8988T (cell line): ENCODE results near the gene HAP1.
A peak's percentile ranks its signal among the peaks of the same experiment; 100 is the strongest.

Experiments
- DNase-seq: peaks from one replicate; pipeline ENCODE4 v3.0.0; 2011

HAP1 gene

DNA sequence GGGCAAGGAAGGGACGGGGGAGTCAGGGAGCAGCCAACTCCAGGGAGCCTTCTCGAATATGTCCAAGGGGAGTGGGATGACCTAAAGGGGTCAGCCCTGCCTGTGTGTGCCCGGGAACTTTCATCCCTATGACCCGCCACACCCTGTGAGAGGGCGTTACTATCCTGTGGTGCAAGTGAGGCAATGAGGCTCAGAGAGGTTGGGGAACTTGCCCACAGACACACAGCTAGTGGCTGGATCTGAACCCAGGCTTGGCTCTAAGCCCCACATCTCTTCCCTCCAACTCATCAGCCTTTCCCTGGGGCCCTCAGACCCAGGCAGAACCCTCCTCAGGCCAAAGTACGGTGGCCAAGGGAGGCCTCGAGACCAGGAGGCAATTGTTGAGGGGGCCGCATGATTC, 28.9 kb upstream of the HAP1 start:
- DNase-seq = no peak

DNA sequence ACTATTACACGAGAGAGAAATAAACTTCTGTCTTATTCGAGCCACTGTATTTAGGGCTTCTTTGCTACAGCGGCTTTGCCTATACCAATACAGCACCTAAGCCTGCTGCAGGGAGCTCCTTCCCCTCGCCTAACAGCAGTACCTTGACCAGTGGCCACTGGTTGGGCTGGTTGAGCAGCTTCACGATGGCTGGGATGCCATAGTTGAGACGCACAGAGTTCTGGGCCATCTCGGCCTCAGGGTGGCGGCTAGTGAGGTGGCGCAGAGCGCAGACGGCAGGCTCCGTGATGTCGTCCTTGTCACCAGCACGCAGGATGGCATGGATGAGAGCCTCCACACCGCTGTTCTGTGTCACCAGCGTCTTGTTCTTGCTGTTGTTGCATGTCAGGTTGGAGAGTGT, 28.4 kb upstream of the HAP1 start:
- no peak for DNase-seq

DNA sequence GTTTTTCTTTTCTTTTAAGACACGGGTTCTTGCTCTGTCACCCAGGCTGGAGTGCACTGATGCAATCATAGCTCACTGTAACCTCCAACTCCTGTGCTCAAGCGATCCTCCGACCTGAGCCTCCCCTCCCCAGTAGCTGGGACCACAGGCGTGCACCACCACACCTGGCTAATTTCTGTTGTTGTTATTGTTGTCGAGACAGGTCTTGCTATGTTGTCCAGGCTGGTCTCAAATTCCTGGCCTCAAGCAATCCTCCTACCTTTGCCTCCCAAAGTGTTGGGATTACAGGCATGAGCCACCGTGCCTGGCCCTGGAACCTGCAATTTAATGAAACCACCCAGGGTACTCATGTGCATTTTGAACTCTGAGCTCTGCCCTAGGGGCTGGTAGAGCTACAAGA, 27.9 kb upstream of the HAP1 start:
- no peak for DNase-seq

DNA sequence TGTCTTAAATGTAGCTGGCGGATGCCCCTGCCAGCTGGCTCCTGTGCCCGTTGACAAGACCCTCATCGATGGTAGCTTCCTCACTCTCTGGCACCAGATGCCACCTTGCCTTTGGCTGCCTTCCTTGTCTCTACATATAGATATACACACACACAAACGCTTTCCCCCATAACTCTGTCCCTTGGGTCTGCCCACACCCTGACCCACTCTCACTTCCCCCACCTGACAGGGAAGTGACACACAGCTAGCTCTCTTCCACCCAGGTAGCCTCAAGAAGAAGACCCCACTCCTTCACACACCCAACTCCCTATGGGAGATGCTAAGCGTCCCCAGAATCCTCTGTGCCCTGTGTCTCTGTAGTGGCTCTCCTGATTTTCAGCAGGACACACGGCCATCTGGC, 26.4 kb upstream of the HAP1 start:
- DNase-seq = no peak

DNA sequence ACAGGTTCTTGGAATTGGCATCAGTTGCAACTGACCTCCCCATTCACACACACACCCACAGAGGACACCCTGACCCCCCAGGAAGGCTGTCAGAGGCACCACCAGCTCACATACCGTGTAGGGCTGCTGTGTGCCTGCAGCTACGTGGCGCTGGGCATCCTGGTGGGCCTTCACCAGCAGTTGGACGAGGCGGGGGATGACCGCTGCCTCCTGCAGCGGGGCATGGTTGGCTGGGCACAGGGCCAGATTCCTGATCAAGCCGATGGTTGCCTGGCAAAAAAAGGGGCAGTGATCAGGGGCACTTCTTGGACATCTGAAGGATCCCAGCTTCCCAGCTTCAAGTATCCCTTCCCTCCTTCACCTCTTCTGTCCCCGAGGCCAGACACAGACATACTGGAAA, 24.2 kb upstream of the HAP1 start:
- DNase-seq = no peak

DNA sequence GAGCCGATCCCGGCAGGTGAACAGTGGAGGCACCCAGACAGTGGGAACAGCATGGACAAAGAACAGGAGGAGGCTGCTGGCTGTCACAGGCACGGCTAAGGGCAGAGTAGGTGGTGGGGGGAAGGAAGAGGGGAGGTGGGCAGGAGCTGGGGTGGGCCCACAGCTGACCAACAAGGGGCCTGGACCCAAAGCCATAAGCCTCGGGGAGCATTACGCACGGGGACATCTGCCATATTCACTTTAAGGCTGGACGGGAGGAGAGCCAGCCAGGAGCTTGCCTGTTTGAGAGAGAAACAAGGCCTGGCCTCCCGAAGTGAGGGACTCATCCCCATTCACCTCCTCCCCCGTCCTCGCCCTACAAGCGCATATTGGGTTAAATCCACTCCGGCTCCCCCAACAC, 19.6 kb upstream of the HAP1 start:
- DNase-seq = no peak

DNA sequence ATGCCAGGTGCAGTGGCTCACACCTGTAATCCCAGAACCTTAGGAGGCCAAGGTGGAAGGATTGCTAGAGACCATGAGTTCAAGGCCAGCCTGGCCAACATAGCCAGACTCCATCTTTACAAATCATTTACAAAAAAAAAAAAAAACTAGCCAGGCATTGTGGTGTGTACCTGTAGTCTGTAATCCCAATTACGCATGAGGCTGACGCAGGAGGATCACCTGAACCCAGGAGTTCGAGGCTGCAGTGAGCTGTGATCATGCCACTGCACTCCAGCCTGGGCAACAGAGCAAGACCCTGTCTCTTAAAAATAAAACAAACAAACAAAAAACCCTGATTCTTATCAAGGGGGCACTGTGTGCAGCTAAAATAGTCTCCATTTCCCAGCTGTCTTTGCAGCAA, 16.8 kb upstream of the HAP1 start:
- DNase-seq = no peak

DNA sequence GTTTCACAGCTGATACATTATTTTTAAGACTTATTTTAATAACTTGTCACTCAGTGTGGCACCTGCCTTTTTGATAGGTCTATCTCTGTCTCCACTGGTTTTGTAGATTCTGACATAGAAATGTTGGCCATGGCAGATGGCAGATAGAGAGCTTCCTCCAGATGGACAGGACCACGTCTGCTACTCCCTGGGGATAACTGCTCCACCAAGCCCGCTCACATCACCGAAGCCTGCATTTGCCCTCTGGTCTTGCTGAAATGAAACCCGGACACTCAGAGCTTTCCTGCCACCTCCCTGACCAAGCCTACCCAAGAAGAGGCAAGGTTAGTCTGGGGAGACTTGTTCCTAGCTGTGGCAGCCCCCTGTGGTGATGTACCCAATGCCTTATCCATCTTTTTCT, 16.4 kb upstream of the HAP1 start:
- no peak for DNase-seq

DNA sequence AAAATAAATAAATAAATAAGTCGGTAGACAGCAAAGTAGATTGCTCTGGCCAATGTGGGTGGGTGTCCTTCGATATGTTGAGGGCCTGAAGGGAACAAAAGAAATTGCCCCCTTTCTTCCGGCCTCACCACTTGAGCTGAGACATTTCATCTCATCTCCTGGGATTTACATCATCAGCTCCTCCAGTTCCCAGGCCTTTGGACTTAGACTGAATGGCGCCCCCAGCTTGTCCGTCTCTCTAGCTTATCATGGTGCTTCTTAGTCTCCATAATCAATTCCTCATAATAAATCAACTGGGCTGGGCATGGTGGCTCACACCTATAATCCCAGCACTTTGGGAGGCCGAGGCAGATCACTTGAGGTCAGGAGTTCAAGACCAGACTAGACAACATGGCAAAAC, 13.8 kb upstream of the HAP1 start:
- DNase-seq = no peak

DNA sequence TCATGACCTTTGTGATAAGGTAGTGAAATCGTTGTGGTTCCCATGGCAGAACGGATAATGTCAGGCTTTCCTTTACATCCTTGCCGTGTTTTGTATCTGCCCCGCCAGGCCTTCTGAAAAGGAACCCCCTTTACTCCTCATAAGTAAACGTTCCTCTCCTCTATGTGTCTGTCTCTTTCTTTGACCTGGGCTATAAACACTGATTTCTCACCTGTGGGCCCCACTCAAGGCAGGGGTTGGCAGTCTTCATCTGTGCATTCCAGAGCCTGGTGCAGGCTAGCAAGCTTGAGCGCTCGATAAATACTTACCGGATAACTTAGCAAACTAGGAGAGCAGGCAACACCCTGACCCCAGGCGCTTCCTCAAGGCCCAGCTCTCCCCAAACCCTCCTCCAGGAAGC, 7.3 kb upstream of the HAP1 start:
- DNase-seq = no peak

DNA sequence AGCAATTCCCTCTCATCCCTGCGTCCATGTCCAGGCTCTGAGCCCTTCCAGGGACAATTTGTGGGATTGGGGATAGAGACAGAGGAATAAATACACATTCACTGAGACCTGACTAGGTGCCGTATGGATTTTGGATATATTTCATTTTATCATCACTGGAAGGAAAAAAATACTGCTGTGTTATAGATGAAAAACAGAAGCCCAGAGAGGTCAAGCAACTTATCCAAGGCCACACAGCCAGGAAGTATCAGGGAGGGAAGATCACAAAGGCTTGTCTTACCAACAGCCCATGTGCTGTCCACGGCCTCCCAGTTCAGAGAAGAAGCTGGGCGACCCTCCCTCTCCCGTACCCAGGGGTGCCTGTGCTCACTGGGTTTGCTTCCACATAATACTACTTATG, 6.1 kb upstream of the HAP1 start:
- DNase-seq = no peak

DNA sequence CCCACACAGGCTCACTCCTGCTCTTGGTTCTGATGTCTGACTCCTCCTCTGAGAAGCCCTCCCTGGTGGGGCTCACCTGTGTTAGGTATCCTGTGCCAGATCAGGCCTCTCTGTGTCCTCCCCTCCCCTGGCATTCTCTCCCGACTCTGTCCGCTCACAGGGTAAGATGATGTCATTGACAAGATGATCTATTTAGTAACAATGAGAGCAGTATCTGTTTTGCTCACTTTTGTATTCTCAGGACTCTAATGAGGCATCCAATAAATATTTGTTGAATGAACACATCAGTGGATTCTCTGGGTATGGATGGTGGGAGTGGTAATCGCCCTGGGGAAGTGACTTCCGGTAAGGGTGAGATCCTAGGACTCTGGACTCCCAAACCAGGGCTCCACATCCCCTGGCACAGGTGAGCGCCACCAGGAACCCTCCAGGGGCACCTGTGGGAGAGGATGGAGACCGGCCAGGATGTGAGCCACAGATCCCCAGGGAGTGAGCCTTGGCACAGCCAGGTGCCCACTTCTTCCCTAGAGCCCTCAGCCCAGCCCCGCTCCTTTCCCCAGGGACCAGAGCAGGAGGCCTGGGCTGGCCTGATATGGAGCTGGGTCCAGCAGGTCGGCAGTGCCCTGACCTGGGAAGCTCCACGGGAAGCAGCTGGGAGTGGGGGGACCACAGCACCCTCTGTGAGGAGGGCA, 5.4 kb upstream of the HAP1 start:
- no peak for DNase-seq

DNA sequence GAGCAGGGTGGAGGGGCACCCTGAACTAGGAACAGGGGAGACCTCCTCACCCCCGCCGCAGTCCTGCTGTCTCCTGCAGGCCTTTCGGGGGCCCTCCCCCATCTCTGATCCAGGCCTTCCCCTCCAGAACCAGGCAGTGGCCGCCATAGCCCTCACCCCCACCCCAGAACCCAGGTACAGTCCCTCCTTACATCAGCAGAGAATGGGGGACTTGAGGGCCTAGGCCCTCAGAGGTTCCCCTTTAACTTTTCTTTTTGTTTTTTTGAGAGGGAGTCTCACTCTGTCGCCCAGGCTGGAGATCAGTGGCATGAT, 4.3 kb upstream of the HAP1 start:
- DNase-seq = no peak

DNA sequence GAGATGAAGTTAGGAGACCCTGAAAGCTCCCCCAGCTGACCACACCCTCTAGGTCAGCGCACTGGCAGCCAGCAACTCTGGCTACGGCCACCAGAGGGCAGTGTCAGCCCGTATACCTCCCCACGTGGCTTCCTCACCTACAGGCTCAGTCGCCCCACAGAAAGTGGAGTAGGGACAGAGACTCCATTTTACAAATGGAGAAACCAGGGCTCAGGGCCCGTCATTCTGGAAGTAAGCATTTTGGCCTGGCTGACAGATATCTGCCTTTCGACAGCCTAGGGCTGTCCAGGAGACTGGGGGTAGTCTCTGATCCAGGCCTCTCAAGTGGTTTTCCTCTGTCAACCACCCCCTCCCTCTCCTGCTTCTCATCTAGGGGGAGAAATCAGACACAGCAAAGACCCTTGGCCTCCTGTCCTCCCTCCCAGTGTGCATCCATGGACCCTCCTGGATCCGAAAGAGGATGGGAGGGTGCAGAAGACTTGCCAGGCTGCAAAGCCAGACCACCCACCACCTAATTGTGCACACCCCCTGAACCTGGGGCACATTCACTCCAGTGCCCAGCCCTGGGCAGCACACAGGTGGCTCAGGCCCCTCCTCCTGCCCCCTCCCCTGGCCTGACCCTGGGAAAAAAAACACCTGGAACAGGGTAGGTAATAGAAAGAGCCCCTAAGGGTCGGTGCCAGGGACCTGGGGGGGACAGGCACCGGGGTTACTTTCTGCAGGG, 3.8 kb upstream of the HAP1 start:
- DNase-seq = peak; percentile 77

DNA sequence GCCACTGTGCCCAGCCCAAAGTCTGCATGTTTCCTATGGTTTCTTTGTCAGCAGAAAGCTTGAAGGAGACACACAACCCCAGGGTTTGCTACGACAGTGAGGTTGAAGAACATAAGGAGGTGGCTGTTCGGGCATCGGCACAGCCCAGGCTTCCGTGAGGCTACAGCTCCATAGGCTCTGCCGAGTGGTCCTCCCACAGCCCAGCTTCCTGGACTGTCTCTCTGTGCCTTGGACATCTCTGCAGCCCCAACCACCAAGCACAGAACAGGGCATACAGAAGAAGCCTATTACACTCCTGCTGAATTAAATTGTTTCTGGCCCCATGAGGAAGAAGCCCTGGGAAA, 3.2 kb upstream of the HAP1 start:
- no peak for DNase-seq

DNA sequence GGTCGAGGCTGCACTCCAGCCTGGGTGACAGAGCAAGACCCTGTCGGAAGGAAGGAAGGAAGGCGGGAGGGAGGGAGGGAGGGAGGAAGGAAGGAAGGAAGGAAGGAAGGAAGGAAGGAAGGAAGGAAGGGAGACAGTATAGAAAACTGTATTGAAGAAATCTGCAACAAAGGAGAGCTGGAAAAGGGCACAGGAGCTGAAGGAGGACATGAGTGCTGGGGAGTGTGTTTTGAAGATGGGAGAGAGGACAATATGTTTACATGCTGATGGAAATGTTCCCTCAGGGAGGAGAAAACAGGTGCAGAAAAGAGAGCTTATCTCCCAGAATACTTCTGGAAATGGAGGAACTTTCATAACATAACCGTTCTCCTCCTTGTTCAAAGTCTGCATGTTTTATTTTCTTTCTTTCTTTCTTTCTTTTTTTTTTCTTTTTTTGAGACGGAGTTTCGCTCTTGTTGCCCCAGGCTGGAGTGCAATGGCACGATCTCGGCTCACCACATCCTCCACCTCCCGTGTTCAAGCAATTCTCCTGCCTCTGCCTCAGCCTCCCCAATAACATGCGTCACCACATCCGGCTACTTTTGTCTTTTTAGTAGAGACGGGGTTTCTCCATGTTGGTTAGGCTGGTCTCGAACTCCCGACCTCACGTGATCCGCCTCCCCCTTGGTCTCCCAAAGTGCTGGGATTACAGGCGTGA, 2.7 kb upstream of the HAP1 start:
- no peak for DNase-seq

DNA sequence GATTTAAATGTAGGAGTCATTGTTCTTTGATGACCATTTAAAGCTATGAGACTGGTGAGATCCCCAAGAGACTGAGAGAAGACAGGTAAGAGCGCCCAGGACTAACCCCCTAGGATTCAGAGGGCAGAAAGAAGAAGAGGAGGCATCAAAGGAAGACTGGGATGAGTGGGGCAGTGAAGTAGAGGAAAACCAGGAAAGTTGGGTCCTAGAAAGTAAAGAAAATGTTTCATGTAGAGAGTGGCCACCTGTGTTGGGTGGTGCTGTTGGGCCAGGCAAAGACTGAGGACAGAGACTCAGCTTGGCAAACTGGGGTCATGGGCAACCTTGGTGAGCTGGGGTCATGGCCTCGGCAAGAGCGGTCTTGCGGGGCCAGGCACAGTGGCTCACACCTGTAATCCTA, 1.3 kb upstream of the HAP1 start:
- DNase-seq = no peak

DNA sequence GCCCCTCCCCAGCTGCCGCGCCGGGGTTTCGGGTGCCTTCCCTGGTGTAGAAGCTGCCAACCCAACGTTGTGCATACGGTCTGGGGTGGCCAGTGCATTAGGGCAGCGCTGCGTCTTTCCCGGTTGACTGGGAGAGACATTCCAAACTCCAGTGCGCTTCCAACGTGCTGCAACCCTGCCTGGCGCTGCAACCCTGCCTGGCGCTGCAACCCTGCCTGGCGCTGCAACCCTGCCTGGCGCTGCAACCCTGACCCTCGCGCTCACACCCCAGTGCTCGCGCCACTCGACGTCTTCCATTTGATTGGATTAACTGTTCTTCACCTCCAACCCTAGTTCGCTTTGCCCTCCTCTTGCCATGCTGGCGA, 488 bp upstream of the HAP1 start:
- DNase-seq = no peak

DNA sequence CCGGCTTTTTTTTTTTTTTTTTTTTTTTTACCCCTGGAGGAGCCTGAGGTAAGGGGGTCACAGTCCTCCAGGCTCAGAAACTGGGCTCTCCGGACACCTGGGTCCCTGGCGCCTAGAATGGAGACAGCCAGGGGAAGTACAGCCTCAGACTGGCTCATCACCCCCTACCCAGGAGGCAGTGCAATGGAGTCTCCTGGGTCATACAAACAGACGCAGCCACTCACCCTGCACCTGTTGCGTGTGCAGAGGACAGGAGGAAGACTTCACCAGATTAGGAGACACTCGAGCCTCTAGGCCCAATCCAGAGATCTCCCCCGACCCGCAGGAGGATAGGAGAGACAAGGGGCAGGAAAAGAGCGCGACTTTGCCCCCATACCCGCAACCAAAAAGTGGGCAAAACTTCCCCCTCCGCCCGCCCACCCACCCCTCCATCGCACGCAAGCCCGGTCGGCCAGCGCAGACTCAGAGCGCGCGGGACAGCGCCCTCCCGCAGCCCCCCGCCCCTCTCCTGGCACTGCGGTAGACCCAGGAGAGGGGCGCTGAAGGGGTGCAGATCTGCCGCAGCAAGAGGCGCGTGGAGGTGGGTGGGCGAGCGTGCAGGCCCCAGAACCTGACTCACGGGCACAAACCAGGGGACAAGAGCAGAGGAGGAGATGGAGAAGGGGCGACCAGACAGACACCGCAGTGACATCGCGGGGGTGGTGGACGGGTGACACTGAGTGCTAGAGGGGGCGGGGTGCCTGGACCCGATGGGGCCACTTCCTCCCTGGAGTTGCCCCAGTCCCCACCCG, 900 bp downstream of the HAP1 start:
- no peak for DNase-seq

DNA sequence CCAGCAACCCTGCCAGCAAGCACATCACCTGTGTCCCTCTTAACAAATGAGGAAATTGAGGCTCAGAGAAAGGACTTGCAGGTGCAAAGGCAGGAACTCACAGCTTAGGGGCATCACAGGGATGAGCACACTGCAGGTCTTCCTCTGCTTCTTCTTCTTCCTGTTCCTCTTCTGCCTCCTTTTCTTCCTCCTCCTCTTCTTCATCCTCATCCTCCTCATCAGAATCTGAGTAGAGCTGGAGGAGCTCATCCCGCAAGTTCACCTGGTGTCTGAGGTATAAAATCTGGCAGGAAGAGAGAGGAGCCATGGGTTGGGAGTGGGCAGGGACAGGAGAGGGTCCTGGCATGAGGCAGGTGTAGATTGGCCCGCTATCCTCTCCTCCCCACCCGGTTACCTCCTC, 2.6 kb downstream of the HAP1 start:
- DNase-seq = no peak

DNA sequence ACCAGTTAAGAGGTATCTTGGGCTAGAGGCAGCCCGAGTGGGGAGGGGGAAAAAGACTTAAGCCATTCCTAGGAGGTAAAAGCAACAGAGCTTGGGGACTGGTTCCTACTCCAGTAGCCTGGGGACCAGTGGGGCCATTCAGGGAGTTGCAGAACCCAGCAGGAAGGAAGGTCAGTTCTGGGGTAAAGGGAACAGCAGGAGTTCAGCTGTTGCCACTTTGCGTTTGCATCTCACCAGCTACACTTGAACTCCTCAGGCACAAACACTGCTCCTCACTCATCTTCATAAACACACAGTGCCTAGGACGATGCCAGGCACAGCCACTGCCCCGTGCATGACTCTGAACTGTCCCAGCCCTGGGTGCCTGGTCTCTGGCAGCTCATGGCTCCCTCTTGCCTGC, 4.0 kb downstream of the HAP1 start:
- DNase-seq = no peak

DNA sequence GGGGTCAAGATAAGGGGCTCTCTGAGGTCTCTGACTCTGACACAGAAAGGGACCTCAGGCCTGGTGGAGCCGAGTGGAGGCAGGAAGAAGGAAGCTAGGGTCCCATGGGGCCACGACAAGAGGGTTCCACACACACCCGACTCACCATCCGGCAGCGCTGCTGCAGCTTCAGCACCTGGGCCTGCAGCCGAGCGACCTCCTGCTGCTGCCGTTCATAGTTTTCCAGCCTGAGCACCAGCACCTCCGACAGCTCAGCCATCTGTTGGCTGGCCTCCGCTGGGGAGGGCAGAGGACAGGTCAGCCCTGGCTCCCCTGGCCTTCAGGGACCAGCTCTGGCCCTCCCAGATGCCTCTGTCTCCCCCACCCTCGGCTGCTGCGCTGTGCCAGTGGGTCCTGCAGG, 6.4 kb downstream of the HAP1 start:
- DNase-seq = no peak

DNA sequence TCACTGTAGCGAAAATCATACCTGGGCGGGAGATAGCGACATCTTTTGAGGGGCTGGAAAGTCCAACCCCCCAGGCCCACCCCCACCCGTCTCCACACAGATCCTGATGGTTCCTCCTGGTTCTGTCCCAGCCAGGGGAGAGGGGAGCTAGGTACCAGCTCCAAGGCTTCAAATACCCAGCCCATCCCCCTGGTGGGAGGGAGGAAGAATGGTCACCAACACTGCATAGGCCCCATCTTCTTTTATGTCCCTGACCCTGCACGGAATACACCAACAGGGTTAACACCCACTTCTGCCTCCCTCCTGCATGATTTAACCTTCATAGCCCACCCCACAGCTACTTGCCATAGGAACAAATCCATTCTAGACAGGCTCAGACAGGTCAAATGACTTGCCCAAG, 9.3 kb downstream of the HAP1 start:
- DNase-seq = no peak

DNA sequence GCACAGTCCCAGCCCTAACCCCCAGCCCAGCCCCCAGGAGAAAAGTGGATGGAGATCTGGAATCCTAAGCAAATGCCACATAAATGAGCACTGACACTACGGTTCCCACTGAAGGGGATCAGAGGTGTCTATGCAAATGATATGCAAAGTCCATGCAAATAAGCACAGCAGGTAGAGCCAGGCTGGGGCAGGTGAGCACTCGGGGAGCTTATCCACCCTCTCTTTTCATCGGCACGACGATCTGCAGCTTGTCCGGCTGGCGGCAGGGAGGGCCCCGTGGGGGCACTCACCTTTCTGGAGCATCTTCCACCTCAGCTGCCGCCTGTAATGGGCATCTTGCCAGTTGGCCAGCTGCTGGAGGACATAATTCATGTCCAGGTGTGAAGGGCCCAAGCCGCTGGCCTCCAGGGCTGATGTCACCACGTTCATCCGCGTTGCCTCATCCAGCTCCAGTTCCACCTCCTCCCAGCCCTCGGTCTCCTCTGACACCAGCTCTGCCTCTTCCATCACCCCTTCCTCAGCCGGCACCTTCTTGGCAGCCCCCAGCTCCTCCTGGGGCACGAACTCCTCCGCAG, 9.9 kb downstream of the HAP1 start:
- DNase-seq = no peak
